Chondrocyte (in vitro differentiated cells): Measurements from ENCODE around the gene PAAF1. TPM values are rescaled to one million over a fixed set of nuclear protein-coding genes. Genes with fewer than 3 reads are reported as not detected.

Source experiments
- DNase-seq: peaks from one replicate; pipeline ENCODE4 v3.0.0; 2021; ENCODE audit warnings: mixed read lengths, low spot score
- H3K27ac Mint-ChIP-seq: one replicate; pipeline ENCODE4 v1.8.0; 2021; ENCODE audit warnings: mild to moderate bottlenecking, moderate library complexity, mixed read lengths; ENCODE audit not compliant: unreplicated experiment
- H3K27me3 Mint-ChIP-seq: 2 replicates; pipeline ENCODE4 v1.8.0; 2021; ENCODE audit warnings: low read depth, mixed read lengths
- H3K36me3 Mint-ChIP-seq: 2 replicates; pipeline ENCODE4 v1.8.0; 2021; ENCODE audit warnings: low read depth, mixed read lengths
- H3K4me1 Mint-ChIP-seq: 2 replicates; pipeline ENCODE4 v1.8.0; 2021; ENCODE audit warnings: low read depth, mild to moderate bottlenecking, mixed read lengths
- H3K4me3 Mint-ChIP-seq: one replicate; pipeline ENCODE4 v1.8.0; 2021; ENCODE audit warnings: mild to moderate bottlenecking, moderate library complexity, mixed read lengths; ENCODE audit not compliant: unreplicated experiment
- H3K9me3 Mint-ChIP-seq: 2 replicates; pipeline ENCODE4 v1.8.0; 2021; ENCODE audit warnings: low read depth, mixed read lengths
- total RNA-seq: library from RNA; stranded (reverse); gene quantifications from 3 replicates; pipeline ENCODE4 v1.2.1, GENCODE V29; 2021
- TF ChIP-seq, protein P1 (sequence below): fragments of 200-600 bp; sonication (generic); IDR thresholded peaks from 2 replicates; pipeline ENCODE4 v1.5.0; 2021; ENCODE audit warnings: antibody characterized with exemption, mild to moderate bottlenecking, moderate library complexity

The PAAF1 gene
- total RNA-seq, 1 donor from 2014 or later = 13.5 TPM

DNA sequence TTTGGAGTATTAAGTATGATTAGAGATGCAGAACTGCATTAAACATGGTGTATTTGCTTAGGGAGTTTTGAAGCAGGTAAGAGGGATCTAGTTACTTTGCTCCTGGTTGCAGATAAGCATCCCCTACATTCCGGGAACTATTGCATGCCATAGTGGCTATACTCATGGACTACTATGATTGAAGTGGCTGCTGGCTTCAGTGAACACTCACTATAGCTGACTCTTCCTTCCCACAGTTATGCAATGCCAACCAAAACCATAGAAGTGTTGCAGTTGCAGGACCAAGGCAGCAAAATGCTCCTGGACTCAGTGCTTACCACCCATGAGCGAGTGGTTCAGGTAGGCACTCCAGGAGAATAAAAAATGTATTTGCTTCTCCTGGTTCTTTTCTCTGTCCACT is 17.1 kb upstream of the PAAF1 start:
- TF ChIP-seq, protein P1, sequence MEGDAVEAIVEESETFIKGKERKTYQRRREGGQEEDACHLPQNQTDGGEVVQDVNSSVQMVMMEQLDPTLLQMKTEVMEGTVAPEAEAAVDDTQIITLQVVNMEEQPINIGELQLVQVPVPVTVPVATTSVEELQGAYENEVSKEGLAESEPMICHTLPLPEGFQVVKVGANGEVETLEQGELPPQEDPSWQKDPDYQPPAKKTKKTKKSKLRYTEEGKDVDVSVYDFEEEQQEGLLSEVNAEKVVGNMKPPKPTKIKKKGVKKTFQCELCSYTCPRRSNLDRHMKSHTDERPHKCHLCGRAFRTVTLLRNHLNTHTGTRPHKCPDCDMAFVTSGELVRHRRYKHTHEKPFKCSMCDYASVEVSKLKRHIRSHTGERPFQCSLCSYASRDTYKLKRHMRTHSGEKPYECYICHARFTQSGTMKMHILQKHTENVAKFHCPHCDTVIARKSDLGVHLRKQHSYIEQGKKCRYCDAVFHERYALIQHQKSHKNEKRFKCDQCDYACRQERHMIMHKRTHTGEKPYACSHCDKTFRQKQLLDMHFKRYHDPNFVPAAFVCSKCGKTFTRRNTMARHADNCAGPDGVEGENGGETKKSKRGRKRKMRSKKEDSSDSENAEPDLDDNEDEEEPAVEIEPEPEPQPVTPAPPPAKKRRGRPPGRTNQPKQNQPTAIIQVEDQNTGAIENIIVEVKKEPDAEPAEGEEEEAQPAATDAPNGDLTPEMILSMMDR = no peak
- Mint-ChIP-seq H3K27me3 (no peaks in the 10 kb centered on the region), H3K4me3 (no peak overlapping the region), H3K27ac (no peak overlapping the region), H3K36me3 (peaks cover 16% of the 10 kb centered on the region), H3K4me1 (no peaks in the 10 kb centered on the region), H3K9me3 (no peaks in the 10 kb centered on the region)
- no peak for DNase-seq

DNA sequence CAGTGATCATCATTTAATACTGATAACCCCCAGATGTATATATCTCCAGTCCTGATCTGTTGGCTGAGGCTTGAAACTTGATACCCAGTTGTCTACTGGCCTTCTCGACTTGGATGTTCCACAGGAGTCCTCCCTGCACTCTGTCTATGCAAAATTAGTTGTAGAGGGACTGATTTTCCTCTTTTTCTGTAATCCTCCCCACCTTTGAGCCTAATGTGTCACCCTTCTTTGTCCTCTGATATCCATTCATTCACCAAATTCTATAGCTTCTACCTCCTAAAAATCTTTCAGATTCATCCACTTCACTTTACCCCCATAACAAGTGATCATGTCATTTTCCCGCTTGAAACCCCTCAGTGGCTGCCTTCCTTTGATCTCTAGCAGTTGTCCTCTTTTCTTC is 16.6 kb upstream of the PAAF1 start:
- no peaks in the 10 kb centered on the region for H3K27me3 Mint-ChIP-seq
- no peak overlapping the region for H3K4me3 Mint-ChIP-seq
- H3K27ac Mint-ChIP-seq = no peak overlapping the region
- DNase-seq = no peak
- TF ChIP-seq, protein P1 = no peak
- peaks cover 17% of the 10 kb centered on the region for H3K36me3 Mint-ChIP-seq
- H3K4me1 Mint-ChIP-seq = no peaks in the 10 kb centered on the region
- no peaks in the 10 kb centered on the region for H3K9me3 Mint-ChIP-seq

DNA sequence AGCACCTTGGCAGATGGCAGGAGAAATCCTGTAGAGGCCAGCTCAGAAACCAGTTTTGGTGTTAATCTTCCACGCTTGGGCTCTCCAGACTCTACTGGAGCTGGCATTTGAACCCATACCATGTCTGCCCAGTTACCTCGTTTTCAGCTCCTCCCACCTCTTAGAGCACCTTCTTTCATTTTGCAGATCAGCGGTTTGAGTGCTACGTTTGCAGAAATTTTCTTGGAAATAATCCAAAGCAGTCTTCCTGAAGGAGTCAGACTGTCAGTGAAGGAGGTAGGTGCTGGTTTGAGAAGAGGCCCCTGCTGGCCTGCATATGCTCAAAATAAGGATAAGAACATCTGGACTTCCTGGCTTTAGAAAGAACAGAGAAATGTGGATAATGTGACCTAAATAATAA is 13.8 kb upstream of the PAAF1 start:
- Mint-ChIP-seq H3K36me3 (peaks cover 18% of the 10 kb centered on the region), H3K4me1 (peaks cover 14% of the 10 kb centered on the region), H3K27me3 (no peaks in the 10 kb centered on the region), H3K4me3 (no peak overlapping the region), H3K27ac (no peak overlapping the region), H3K9me3 (no peaks in the 10 kb centered on the region)
- DNase-seq = no peak
- TF ChIP-seq, protein P1 = no peak

DNA sequence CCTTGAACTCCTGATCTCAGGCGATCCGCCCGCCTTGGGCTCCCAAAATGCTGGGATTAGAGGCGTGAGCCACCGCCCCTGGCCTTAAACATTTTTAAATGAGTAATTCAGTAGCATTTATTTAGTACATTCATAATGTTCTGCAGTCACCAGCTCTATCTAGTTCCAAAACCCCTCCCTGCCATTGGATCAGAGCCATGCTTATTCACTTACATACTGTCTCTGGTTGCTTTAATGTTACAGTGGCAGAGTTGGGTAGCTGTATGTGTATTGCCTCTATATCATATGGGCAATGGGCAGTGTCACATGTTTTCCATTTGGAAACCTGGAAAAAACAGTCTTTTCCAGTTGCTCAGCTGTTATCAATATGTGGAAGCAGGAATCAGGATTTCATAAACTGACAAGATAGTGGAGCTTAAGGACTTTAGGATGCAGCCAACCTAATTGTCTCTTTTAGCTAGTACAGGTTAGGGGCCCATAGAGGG is 10.7 kb upstream of the PAAF1 start:
- TF ChIP-seq, protein P1 = no peak
- H3K27ac Mint-ChIP-seq = peak overlapping the region; percentile 79
- H3K4me3 Mint-ChIP-seq = no peak overlapping the region
- no peaks in the 10 kb centered on the region for H3K9me3 Mint-ChIP-seq
- peaks cover 21% of the 10 kb centered on the region for H3K4me1 Mint-ChIP-seq
- no peak for DNase-seq
- H3K27me3 Mint-ChIP-seq = no peaks in the 10 kb centered on the region
- H3K36me3 Mint-ChIP-seq = peaks cover 13% of the 10 kb centered on the region

DNA sequence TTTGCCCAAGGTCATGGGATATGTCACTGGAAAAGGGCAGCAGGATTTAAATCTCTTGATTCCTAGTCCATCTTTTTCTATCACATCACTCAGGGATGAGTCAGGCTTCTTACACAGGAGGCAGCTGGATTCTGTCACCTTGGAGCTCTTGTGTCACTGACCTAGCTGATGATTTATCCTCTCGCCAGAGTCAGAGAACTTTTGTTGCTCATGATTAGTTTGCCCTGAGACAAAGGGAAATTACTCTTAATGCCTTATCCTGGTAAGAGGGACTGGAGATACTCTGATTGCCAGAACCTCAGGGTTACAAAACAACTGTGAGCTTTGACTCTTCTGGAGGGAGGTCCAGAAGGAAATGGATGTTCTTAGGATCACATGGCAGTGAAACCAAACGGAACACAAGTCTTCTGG is 10.2 kb upstream of the PAAF1 start:
- H3K4me3 Mint-ChIP-seq = no peak overlapping the region
- H3K4me1 Mint-ChIP-seq = peaks cover 21% of the 10 kb centered on the region
- DNase-seq = no peak
- H3K9me3 Mint-ChIP-seq = no peaks in the 10 kb centered on the region
- TF ChIP-seq, protein P1 = no peak
- H3K27ac Mint-ChIP-seq = peak overlapping the region; percentile 79
- H3K27me3 Mint-ChIP-seq = no peaks in the 10 kb centered on the region
- H3K36me3 Mint-ChIP-seq = peaks cover 13% of the 10 kb centered on the region
